ENCODE data around the gene WDR77.

DNA sequence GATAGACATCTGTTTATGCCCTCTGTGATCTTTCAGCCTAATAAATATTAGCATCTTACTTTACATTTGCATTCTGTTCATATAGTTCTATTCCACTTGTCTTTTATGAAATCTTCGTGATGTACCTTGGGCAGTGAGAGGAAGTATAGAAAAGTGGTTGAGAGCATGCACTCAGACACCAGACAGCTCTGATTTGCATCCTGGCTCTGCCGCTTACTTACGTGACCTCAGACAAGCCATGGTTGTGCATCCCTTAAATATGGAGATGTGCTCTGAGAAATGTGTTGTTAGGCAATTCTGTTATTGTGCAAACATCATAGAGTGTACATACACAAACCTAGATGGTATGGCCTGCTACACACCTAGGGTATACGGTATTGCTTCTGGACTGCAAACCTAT lies 44.5 kb downstream of the WDR77 start:
- no peak for TF ChIP-seq POLR2A (IDR thresholded peaks at IDR 0.05)
- TF ChIP-seq CTCF (IDR thresholded peaks at IDR 0.05), result no peak

Measured in testis (tissue), 2 donors.